Psoas muscle (tissue), 8 donors: ENCODE results near the gene NANS. TPM values are rescaled to one million over a fixed set of nuclear protein-coding genes. Genes with fewer than 3 reads are reported as not detected.
"Not testable (repeated sequence)": the region's sequence is repeated elsewhere in the genome, so short reads cannot be mapped to it uniquely, and the experiment has no call there.

Experiments
- ATAC-seq, 4 donors: fragments of 200-7000 bp; cut with Tn5 transposase; one replicate each; pipeline ENCODE4 v1.9.1; 2020; ENCODE audit warnings: moderate library complexity in 3 of 4, mild to moderate bottlenecking in 2 of 4
- DNase-seq, 2 donors: peaks; one replicate each; pipeline ENCODE4 v3.0.0-alpha.2; 2020
- H3K27ac ChIP-seq: fragments of 200-600 bp; one replicate; pipeline ENCODE4 v1.8.0; 2022
- H3K27me3 ChIP-seq, 3 donors: fragments of 200-600 bp in 1 of 3; one replicate each; pipeline versions ENCODE4 v1.6.1 to v1.8.0; 2013 to 2022; ENCODE audit warnings: low read length in 2 of 3, mild to moderate bottlenecking in 2 of 3, moderate library complexity in 1 of 3; ENCODE audit not compliant: insufficient read depth in 3 of 3
- H3K36me3 ChIP-seq, 2 donors: fragments of 200-600 bp in 1 of 2; one replicate each; pipeline versions ENCODE4 v1.6.1 to v1.8.0; 2013 to 2022; ENCODE audit warnings: low read depth in 1 of 2, mild to moderate bottlenecking in 1 of 2, moderate library complexity in 1 of 2; ENCODE audit not compliant: insufficient read depth in 1 of 2
- H3K4me1 ChIP-seq: fragments of 200-600 bp; one replicate; pipeline ENCODE4 v1.8.0; 2022
- H3K4me3 ChIP-seq: fragments of 200-600 bp; one replicate; pipeline ENCODE4 v1.8.0; 2022; ENCODE audit warnings: mild to moderate bottlenecking
- H3K9me3 ChIP-seq: fragments of 200-600 bp; one replicate; pipeline ENCODE4 v1.8.0; 2022
- WGBS, 3 donors: extraction: QIAGEN DNeasy Blood & Tissue Kit; methylation state at CpG; one replicate each; pipeline versions ENCODE4 v1.1.6 to v1.1.7; 2013; 5-methylcytosine and 5-hydroxymethylcytosine counted together
- intact Hi-C, 2 donors: fragments of 100-400 bp; cut with DNase I; formaldehyde crosslinking; loops; one replicate each; pipeline versions ENCODE4 v1.11.0 to v1.14.2; 2022
- polyA plus RNA-seq, 3 donors: library from polyadenylated mRNA; stranded (reverse); fragments of 200-250 nt; gene quantifications; one replicate each; pipeline ENCODE4 v1.2.3, GENCODE V29; 2013
- total RNA-seq, 4 donors: library from RNA; stranded (reverse); fragmentation: NEBNext Ultra II Directional in 2 of 4; extraction: Animal tissue kit (Norgen Biotek cat#: 25700) in 2 of 4; gene quantifications; one replicate each; pipeline versions ENCODE4 v1.2.1 to v1.2.4, GENCODE V29; 2021 to 2023
- TF ChIP-seq, protein P1 (sequence below): fragments of 200-600 bp; IDR thresholded peaks from one replicate; pipeline ENCODE4 v1.8.0; 2022; ENCODE audit warnings: antibody characterized with exemption
- donor health status: healthy with polysubstance abuse.
- donor health status: DM: no; HTN: no; CAD: no; lungs with moderate emphysema.
- donor health status: Bipolar disorder and iron deficiency.
- donor health status: healthy.
- donor health status: DM: yes; HTN: yes; CAD: no.
- donor health status: DM: no; HTN: no; CAD: no.
- donor health status: DM: no; HTN: no; CAD: no.
- donor health status: DM: yes; HTN: yes; CAD: no.

NANS gene
- total and polyA plus RNA-seq, 7 donors: 21.1 to 168 (median 33.2) TPM

- Histone ChIP-seq H3K27me3 (no peaks in the 10 kb centered on the region), H3K27ac (peak overlapping the region; percentile 65), H3K4me3 (no peak overlapping the region), H3K9me3 (no peaks in the 10 kb centered on the region), H3K36me3 (peaks cover 3 to 58% of the 10 kb centered on the region in 2 donors), H3K4me1 (peaks cover 45% of the 10 kb centered on the region)
- DNase-seq: no peak
- ATAC-seq: peak; percentile 59 to 72 (median 63)
- TF ChIP-seq, protein P1, sequence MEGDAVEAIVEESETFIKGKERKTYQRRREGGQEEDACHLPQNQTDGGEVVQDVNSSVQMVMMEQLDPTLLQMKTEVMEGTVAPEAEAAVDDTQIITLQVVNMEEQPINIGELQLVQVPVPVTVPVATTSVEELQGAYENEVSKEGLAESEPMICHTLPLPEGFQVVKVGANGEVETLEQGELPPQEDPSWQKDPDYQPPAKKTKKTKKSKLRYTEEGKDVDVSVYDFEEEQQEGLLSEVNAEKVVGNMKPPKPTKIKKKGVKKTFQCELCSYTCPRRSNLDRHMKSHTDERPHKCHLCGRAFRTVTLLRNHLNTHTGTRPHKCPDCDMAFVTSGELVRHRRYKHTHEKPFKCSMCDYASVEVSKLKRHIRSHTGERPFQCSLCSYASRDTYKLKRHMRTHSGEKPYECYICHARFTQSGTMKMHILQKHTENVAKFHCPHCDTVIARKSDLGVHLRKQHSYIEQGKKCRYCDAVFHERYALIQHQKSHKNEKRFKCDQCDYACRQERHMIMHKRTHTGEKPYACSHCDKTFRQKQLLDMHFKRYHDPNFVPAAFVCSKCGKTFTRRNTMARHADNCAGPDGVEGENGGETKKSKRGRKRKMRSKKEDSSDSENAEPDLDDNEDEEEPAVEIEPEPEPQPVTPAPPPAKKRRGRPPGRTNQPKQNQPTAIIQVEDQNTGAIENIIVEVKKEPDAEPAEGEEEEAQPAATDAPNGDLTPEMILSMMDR: no peak
- 36 to 48% (median 36%) methylated on average over 5 of the region's 5 CpGs for WGBS, 3 donors
- intact Hi-C loops: loop anchor here in 1 of 2 donors (5.0 kb wide), 1 partner anchor 36 kb away; the partner anchor contains the start of gene ANP32B
Observed at GRCh38 chr9:98018347-98018746, 38.2 kb upstream of the NANS start.

DNA sequence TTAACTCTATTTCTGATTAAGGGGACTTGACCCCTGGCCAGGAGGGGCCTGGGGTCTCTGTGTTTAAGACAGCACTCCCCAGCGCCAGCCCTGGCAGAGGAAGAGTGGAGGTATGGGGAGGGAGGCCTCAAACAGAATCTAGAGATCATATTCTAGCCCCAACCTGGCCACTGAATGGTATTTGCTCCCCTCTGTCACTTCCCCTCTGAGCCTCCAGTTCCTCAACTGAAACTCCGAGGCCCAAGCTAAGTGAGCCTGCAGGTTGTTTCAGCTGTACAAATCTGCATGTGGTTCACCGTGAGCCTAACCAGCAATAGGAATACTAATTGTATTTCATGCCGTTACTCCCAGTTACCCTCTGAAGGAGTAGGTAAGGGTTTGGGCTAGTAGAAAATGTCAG lies 37.4 kb upstream of the NANS start:
- TF ChIP-seq, protein P1: no peak
- Histone ChIP-seq H3K27ac (peak overlapping the region; percentile 65), H3K36me3 (peaks cover 0 to 51% of the 10 kb centered on the region in 2 donors), H3K4me3 (no peak overlapping the region), H3K4me1 (peaks cover 45% of the 10 kb centered on the region), H3K9me3 (no peaks in the 10 kb centered on the region), H3K27me3 (no peaks in the 10 kb centered on the region)
- 77 to 84% (median 83%) methylated on average over 4 of the region's 4 CpGs for WGBS, 3 donors
- intact Hi-C loops: loop anchor here in 1 of 2 donors (5.0 kb wide), 1 partner anchor 37 kb away; the partner anchor contains the start of gene ANP32B
- no peak for DNase-seq
- no peak for ATAC-seq

DNA sequence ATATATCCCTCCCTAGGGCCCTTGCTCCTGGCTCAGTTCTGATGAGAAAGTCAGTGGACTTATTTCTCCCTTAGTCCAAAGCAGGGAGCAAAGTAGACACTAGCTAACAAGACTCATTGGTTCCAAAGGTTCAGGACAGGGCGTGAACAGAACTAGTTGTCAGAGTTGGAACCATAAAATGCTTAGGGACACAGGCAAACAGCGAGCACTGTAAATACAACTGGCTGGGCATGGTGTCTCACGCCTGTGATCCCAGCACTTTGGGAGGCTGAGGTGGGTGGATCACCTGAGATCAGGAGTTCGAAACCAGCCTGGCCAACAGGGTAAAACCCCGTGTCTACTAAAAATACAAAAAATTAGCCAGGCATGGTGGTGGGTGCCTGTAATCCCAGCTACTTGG lies 36.7 kb upstream of the NANS start:
- intact Hi-C loops: loop anchor here in 1 of 2 donors (5.0 kb wide), 1 partner anchor 38 kb away; the partner anchor contains the start of gene ANP32B
- not testable (repeated sequence) for DNase-seq, ATAC-seq, H3K27ac ChIP-seq, H3K27me3 ChIP-seq, H3K4me3 ChIP-seq, H3K9me3 ChIP-seq
- WGBS, 3 donors: 85 to 94% (median 91%) methylated on average over 5 of the region's 5 CpGs
- Histone ChIP-seq H3K4me1 (peaks cover 45% of the 10 kb centered on the region), H3K36me3 (peaks cover 0 to 43% of the 10 kb centered on the region in 2 donors)

- intact Hi-C loops: no loop called here
- peaks cover 45% of the 10 kb centered on the region for H3K4me1 ChIP-seq
- DNase-seq (no peak), ATAC-seq (peak; percentile 24 to 29 (median 27))
- H3K4me3 ChIP-seq: no peak overlapping the region
- H3K27ac ChIP-seq: no peak overlapping the region
- TF ChIP-seq, protein P1: no peak
- H3K27me3 ChIP-seq: no peaks in the 10 kb centered on the region
- WGBS, 3 donors: 58 to 84% (median 68%) methylated on average over 8 of the region's 8 CpGs
- no peaks in the 10 kb centered on the region for H3K9me3 ChIP-seq
- H3K36me3 ChIP-seq: peaks cover 0 to 36% of the 10 kb centered on the region in 2 donors
Observed at GRCh38 chr9:98020476-98021145, 35.9 kb upstream of the NANS start.

DNA sequence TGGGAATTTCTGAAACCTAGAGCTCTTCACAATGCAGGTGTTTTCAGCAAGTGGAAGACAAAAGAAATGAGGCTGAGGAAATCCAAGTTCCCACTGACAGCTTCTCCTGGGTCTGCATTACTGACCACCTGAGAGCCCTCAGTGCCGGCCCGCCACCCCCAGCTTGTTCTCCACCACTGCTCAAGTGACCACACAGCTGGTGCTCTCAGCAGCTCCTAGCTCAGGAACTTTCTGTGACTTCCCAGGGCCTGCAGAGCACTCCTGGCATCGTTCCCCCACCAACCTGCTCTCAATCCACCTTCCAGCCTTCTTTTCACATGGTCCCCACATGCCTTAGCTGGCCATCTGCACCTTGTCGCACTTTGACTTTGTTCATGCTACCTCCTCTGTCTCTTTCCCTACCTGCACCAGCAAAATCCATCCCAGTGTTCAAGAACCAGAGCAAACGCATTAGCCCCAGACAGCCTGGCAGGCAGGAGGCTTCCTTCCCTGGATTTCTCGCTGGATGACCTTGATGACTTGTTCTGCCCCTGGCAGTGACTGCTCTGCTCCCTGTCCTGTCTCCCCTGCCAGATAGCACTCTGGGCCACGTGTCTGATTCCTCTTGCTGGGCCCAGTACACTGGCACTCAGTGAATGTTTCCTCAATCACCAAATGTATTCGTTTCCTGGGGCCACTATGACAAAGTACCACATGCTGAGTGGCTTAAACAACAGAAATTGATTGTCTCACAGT lies 35.1 kb upstream of the NANS start:
- Histone ChIP-seq H3K27me3 (no peaks in the 10 kb centered on the region), H3K9me3 (no peaks in the 10 kb centered on the region), H3K4me3 (no peak overlapping the region), H3K4me1 (peaks cover 44% of the 10 kb centered on the region), H3K36me3 (peaks cover 0 to 28% of the 10 kb centered on the region in 2 donors), H3K27ac (peak overlapping the region; percentile 47)
- TF ChIP-seq, protein P1: no peak
- DNase-seq (peak; percentile 24 to 76), ATAC-seq (peak; percentile 72 to 88 (median 80))
- intact Hi-C loops: no loop called here
- 39 to 63% (median 50%) methylated on average over 8 of the region's 8 CpGs for WGBS, 3 donors
